H7 (cell line): ENCODE measurements around the gene SAMD1. TPM values are rescaled to one million over a fixed set of nuclear protein-coding genes. Genes with fewer than 3 reads are reported as not detected.
A peak's percentile ranks its signal among the peaks of the same experiment; 100 is the strongest.
"Not testable (repeated sequence)": the region's sequence is repeated elsewhere in the genome, so short reads cannot be mapped to it uniquely, and the experiment has no call there.

Experiments
- DNase-seq: peaks from one replicate; pipeline ENCODE4 v3.0.0; 2012
- H3K27me3 ChIP-seq: 2 replicates; pipeline ENCODE4 v1.6.0; 2011; ENCODE audit warnings: mild to moderate bottlenecking, low read length; ENCODE audit not compliant: control insufficient read depth, insufficient read depth
- H3K36me3 ChIP-seq: replicated peaks from 2 replicates; pipeline ENCODE4 v1.5.1; 2011; ENCODE audit warnings: low read length; ENCODE audit not compliant: control insufficient read depth, insufficient read depth
- H3K4me3 ChIP-seq: 2 replicates; pipeline ENCODE4 v1.5.1; 2011; ENCODE audit warnings: low read depth, mild to moderate bottlenecking, control low read depth, low read length, moderate library complexity; ENCODE audit not compliant: insufficient read depth
- total RNA-seq: library from RNA; depleted of rRNA; stranded (reverse); fragments of >200 nt; shearing (Covaris generic); gene quantifications from 2 replicates; pipeline ENCODE4 v1.2.3, GENCODE V29; 2014; rRNA removed

SAMD1 gene
- total RNA-seq, 1 experiment from 2014 or later, result 128 TPM

GRCh38 chr19:14053500-14053899 is 37.1 kb downstream of the SAMD1 start:
- H3K4me3 ChIP-seq, result no peak overlapping the region
- no peak for DNase-seq
- 0 out of 2 replicates have a peak, but pooled peaks cover 2% of the 10 kb centered on the region for H3K36me3 ChIP-seq
- H3K27me3 ChIP-seq, result peaks cover 13% of the 10 kb centered on the region

DNA sequence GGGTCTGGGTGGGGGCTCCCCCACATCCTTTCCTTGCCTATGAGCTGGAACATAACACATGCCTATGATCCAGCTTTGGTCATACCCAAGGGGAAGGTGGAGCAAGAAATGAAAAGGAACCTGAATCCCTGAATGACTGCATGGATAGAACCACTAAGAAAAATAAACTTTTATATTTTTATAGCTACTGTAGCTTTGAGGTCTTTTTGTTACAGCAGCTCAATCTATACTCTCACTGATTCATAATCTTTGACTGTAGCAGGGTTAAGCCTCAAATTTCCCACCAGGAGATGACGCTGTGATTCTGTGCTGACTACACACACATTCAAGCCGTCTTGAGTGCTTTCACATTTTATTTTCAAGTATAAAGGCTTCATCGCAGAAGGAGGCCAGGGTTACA is 37.5 kb downstream of the SAMD1 start:
- peak; percentile 16 for DNase-seq
- no peak overlapping the region for H3K4me3 ChIP-seq
- H3K36me3 ChIP-seq, result peaks cover 2% of the 10 kb centered on the region; the same call in 1 of the 2 replicates
- peaks cover 8% of the 10 kb centered on the region for H3K27me3 ChIP-seq

DNA sequence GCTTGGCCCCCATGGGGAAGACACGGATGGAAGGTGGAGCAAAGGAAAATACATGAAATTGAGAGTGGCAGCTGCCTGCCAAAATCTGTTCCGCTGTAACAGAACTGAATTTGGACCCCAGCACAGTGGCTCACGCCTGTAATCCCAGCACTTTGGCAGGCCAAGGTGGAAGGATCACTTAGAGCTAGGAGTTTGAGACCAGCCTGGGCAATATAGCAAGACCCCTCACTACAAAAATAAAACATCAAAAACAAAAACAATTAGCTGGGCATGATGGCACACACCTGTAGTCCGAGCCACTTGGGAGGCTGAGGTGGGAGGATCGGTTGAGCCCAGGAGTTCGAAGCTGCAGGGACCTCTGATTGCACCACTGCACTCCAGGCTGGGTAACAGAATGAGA is 38.1 kb downstream of the SAMD1 start:
- Histone ChIP-seq H3K36me3 (peaks cover 2% of the 10 kb centered on the region; the same call in 1 of the 2 replicates), H3K4me3 (no peak overlapping the region), H3K27me3 (peaks cover 5% of the 10 kb centered on the region)
- DNase-seq, result no peak

DNA sequence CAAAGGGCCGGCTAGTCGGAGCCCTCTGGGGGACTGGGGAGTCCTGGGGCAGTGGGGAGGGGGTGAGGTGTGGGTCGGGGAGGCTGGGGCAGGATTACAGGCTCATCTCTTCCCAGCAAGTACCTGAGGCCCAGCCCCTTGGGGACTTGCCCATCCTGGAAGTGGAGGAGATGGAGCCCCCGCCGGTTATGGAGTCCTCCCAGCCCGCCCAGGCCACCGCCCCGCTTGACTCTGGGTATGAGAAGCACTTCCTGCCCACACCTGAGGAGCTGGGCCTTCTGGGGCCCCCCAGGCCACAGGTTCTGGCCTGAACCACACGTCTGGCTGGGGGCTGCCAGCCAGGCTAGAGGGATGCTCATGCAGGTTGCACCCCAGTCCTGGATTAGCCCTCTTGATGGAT is 38.6 kb downstream of the SAMD1 start:
- peak; percentile 38 for DNase-seq
- Histone ChIP-seq H3K4me3 (no peak overlapping the region), H3K27me3 (peaks cover 2% of the 10 kb centered on the region), H3K36me3 (peaks cover 2% of the 10 kb centered on the region; the same call in 1 of the 2 replicates)

DNA sequence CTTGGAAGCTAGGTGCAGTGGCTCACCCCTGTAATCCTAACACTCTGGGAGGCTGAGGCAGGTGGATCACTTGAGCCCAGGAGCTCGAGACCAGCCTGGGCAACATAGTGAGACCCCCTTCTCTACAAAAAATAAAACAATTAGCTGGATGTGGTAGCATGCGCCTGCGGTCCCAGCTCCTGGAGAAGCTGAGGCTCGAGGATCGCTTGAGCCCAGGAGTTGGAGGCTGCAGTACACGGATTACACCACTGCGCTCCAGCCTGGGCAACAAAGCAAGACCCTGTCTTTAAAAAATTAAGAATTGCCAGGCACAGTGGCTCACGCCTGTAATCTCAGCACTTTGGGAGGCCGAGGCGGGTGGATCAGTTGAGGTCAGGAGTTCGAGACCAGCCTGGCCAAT is 39.6 kb downstream of the SAMD1 start:
- not testable (repeated sequence) for H3K27me3 ChIP-seq, H3K36me3 ChIP-seq, H3K4me3 ChIP-seq, DNase-seq

DNA sequence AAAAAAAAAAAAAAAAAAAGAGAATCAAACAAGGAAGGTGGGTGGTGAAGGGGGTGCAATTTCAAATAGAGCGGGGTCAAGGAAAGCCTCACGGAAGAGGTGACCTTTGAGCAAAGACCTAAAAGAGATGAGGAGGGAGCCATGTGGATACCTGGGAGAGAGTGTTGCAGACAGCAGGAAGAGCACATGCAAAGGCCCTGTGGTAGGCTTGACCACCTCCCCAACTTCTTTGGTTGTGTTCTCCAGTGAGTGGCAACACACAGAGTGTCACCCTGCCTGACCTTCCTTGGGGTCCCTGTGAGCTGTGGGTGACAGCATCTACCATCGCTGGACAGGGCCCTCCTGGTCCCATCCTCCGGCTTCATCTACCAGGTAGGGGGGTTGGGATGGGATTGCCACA is 40.0 kb downstream of the SAMD1 start:
- peaks cover 2% of the 10 kb centered on the region; the same call in 1 of the 2 replicates for H3K36me3 ChIP-seq
- DNase-seq, result peak; percentile 8
- no peaks in the 10 kb centered on the region for H3K27me3 ChIP-seq
- H3K4me3 ChIP-seq, result no peak overlapping the region

DNA sequence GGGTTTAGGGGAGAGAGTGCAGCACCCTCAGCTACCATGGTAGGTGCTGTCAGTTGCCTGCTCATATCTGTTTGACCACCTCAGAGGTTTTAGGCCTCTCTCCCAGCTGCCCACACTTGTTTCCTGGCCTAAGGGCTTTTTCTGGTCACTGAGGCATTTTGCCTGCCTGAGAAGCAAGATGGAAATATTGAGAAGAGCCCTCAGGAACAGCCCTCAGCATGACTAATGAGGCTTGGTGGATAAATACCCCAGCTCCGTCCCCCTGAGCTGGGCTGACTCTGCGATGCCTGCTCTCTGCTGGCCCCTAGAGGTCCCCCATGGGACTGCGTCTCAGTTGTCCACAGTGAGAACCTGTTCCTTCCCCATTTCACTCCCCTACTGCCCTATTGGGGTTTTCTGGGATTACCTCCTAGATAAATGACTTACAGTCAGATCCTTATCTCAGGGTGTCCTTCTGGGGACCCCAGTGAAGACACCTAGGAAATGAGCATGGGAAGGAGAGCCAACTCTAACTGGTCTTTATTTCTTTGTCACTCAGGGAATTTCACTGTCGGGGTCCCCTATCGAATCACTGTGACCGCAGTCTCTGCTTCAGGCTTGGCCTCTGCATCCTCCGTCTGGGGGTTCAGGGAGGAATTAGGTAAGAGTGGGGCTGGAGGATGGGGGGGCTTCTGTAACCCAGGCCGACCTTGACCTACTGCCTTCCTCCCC is 42.0 kb downstream of the SAMD1 start:
- H3K27me3 ChIP-seq, result no peaks in the 10 kb centered on the region
- no peak overlapping the region for H3K4me3 ChIP-seq
- peak; percentile 94 for DNase-seq
- H3K36me3 ChIP-seq, result peaks cover 2% of the 10 kb centered on the region; the same call in 1 of the 2 replicates

DNA sequence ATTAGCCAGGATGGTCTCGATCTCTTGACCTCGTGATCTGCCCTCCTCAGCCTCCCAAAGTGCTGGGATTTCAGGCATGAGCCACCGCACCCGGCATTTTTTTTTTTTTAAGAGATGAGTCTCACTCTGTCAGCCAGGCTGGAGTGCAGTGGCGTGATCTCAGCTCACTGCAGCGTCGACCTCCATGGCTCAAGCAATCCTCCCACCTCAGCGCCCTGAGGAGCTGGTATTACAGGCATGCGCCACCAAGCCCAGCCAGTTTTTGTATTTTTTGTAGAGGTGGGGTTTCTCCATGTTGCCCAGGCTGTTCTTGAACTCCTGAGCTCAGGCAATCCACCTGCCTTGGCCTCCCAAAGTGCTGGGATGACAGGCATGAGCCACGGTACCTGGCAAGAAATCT is 42.7 kb downstream of the SAMD1 start:
- H3K36me3 ChIP-seq, H3K27me3 ChIP-seq, H3K4me3 ChIP-seq, DNase-seq: not testable (repeated sequence)

DNA sequence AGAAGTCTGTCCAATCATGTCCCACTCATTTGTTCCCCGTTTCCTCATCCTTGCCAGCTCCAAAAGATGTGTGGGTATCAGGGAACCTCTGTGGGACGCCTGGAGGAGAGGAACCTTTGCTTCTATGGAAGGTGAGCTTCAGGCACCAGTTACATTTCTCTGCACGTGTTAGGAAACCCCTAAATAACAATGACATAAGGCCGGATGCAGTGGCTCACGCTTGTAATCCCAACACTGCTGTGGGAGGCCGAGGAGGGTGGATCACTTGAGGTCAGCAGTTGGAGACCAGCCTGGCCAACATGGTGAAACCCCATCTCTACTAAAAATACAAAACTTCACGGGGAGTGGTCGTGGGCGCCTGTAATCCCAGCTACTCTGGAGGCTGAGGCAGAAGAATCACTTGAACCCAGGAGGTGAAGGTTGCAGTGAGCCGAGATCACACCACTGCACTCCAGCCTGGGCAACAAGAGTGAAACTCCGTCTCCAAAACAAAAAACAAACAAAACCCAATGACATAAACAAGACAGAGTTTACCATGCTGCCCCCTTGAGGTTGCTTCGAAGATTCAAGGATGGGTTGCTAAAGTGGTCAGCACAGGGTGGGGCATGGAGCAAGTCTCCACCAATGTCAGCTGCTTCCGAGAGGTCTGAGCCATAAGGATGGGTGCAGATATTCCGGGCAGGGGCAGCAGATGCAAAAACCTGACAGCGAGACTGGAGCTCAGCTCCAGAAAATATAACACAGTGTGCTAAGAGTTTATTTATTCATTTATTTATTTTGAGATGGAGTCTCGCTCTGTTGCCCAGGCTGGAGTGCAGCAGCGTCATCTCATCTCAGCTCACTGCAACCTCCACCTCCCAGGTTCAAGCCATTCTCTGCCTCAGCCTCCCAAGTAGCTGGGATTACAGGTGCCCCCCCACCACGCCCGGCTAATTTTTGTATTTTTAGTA is 47.6 kb downstream of the SAMD1 start:
- peak; percentile 83 for DNase-seq
- not testable (repeated sequence) for H3K36me3 ChIP-seq, H3K27me3 ChIP-seq, H3K4me3 ChIP-seq

GRCh38 chr19:14039181-14039580 is 51.4 kb downstream of the SAMD1 start:
- DNase-seq, result peak; percentile 3
- Histone ChIP-seq H3K36me3 (no peaks in the 10 kb centered on the region), H3K27me3 (no peaks in the 10 kb centered on the region), H3K4me3 (no peak overlapping the region)

Other genes with a start within 250 kb of the SAMD1 start
- gene NANOS3, start 213.6 kb downstream of the SAMD1 start, total RNA-seq, result not detected in 2 replicates
- 3.4 and 4.1 TPM in 2 replicates for gene BRME1, start 184.6 kb downstream of the SAMD1 start, total RNA-seq
- gene CC2D1A, start 184.6 kb downstream of the SAMD1 start, total RNA-seq, result 22.8 and 25.0 TPM in 2 replicates
- gene PODNL1, start 152.3 kb downstream of the SAMD1 start, total RNA-seq, result 0.07 and 0.10 TPM in 2 replicates
- gene DCAF15, start 138.2 kb downstream of the SAMD1 start, total RNA-seq, result 73.3 and 92.9 TPM in 2 replicates
- 6.4 and 6.9 TPM in 2 replicates for gene RFX1, start 84.4 kb downstream of the SAMD1 start, total RNA-seq
- not detected in 2 replicates for gene RLN3, start 62.6 kb downstream of the SAMD1 start, total RNA-seq
- 8.8 and 10.1 TPM in 2 replicates for gene IL27RA, start 59.0 kb downstream of the SAMD1 start, total RNA-seq
- gene PALM3, start 28.7 kb downstream of the SAMD1 start, total RNA-seq, result 8.1 and 9.4 TPM in 2 replicates
- 0.52 and 0.92 TPM in 2 replicates for gene MISP3, start 18.0 kb downstream of the SAMD1 start, total RNA-seq
- gene C19orf67, start 5.0 kb downstream of the SAMD1 start, total RNA-seq, result 0.94 and 1.3 TPM in 2 replicates
- 31.0 and 31.7 TPM in 2 replicates for gene PRKACA, start 27.0 kb upstream of the SAMD1 start, total RNA-seq
- 70.8 and 76.2 TPM in 2 replicates for gene ASF1B, start 45.8 kb upstream of the SAMD1 start, total RNA-seq
- 60.7 and 74.4 TPM in 2 replicates for gene ADGRL1, start 115.4 kb upstream of the SAMD1 start, total RNA-seq